Astrocyte of the cerebellum (primary cell): ENCODE data around the gene MUC2.

Source experiments
- DNase-seq: peaks from one replicate; pipeline ENCODE4 v3.0.0-alpha.2; 2011; ENCODE audit warnings: low read depth
- H3K4me3 ChIP-seq: 2 replicates; pipeline ENCODE4 v1.5.1; 2011; ENCODE audit warnings: mild to moderate bottlenecking, low read depth, low read length, moderate library complexity
- CTCF ChIP-seq: IDR thresholded peaks from 2 replicates; pipeline ENCODE4 v1.5.1; 2012; ENCODE audit warnings: low read length, low read depth, moderate library complexity, mild to moderate bottlenecking; ENCODE audit errors: missing control alignments
- in situ Hi-C: cut with HindIII; loops from 2 replicates; pipeline ENCODE4 v1.10.0; 2017; ENCODE audit warnings: low sequenced_read_pairs

MUC2 gene

GRCh38 chr11:1050581-1051355 is 23.9 kb upstream of the MUC2 start:
- no peak overlapping the region for H3K4me3 ChIP-seq
- peak; percentile 27 for DNase-seq
- peak; percentile 83 for TF ChIP-seq CTCF
- in situ Hi-C loops: no loop called here

GRCh38 chr11:1051356-1052132 is 23.1 kb upstream of the MUC2 start:
- no peak for DNase-seq
- H3K4me3 ChIP-seq: no peak overlapping the region
- in situ Hi-C loops: no loop called here
- TF ChIP-seq CTCF: no peak

GRCh38 chr11:1052133-1053011 is 22.3 kb upstream of the MUC2 start:
- no peak overlapping the region for H3K4me3 ChIP-seq
- in situ Hi-C loops: no loop called here
- DNase-seq: no peak
- TF ChIP-seq CTCF: no peak

- in situ Hi-C loops: no loop called here
- H3K4me3 ChIP-seq: no peak overlapping the region
- no peak for TF ChIP-seq CTCF
- no peak for DNase-seq
Observed at GRCh38 chr11:1053121-1053901, 21.4 kb upstream of the MUC2 start.

- TF ChIP-seq CTCF: no peak
- DNase-seq: no peak
- no peak overlapping the region for H3K4me3 ChIP-seq
- in situ Hi-C loops: no loop called here
Observed at GRCh38 chr11:1054143-1055108, 20.2 kb upstream of the MUC2 start.
